Posterior cingulate gyrus (tissue), 11 donors: Measurements from ENCODE around the gene TFF2.

Experiments
- DNase-seq, 10 donors: peaks; one replicate each; pipeline versions ENCODE4 v3.0.0 to v3.0.0-alpha.2; 2020 to 2021; ENCODE audit warnings: mixed read lengths in 3 of 10
- intact Hi-C: fragments of 100-400 bp; cut with DNase I; formaldehyde crosslinking; loops from one replicate; pipeline ENCODE4 v1.15.1; 2023

Gene TFF2

GRCh38 chr21:42299324-42300044 is 51.3 kb downstream of the TFF2 start:
- DNase-seq, result peak in 5 of 10 donors; percentile 17 to 81 (median 74)
- intact Hi-C loops, result no loop called here

- peak in 3 of 10 donors; percentile 1 to 55 (median 30) for DNase-seq
- intact Hi-C loops, result no loop called here
Measured at GRCh38 chr21:42298657-42299056, 52.1 kb downstream of the TFF2 start.

- DNase-seq, result peak in 2 of 10 donors; percentile 27 to 58
- intact Hi-C loops, result no loop called here
Measured at GRCh38 chr21:42298237-42298636, 52.6 kb downstream of the TFF2 start.

GRCh38 chr21:42297377-42297776 is 53.4 kb downstream of the TFF2 start:
- DNase-seq, result peak in 1 of 10 donors; percentile 22
- intact Hi-C loops, result no loop called here

GRCh38 chr21:42296501-42296900 is 54.3 kb downstream of the TFF2 start:
- peak in 1 of 10 donors; percentile 39 for DNase-seq
- intact Hi-C loops, result no loop called here
